ENCODE results near the gene ZNF57. TPM values are rescaled to one million over a fixed set of nuclear protein-coding genes. Genes with fewer than 3 reads are reported as not detected.

Gene ZNF57
- total and polyA plus RNA-seq, 9 of the 15 experiments (the other 6 are each of a cell fraction or from before 2014, with no cell fraction given): 3.9 to 13.5 (median 7.8) TPM

GRCh38 chr19:2962018-2962670 is 61.4 kb downstream of the ZNF57 start (continued):
- peak; percentile 91 for TF ChIP-seq REST (IDR thresholded peaks at IDR 0.05; ENCODE audit: borderline replicate concordance)
- TF ChIP-seq REST (CRISPR knock-in tag; IDR thresholded peaks at IDR 0.05; ENCODE audit: low read depth): no peak
- TF ChIP-seq JUNB (CRISPR knock-in tag; conservative IDR thresholded peaks at IDR 0.05): peak; percentile 100
- peak; percentile 100 for TF ChIP-seq ATF3 (IDR thresholded peaks at IDR 0.05)
- peak; percentile 59; the same call in 1 of the 2 replicates for TF ChIP-seq ATF3 (CRISPR knock-in tag; conservative IDR thresholded peaks at IDR 0.05)
- no peak for TF ChIP-seq PURB (CRISPR knock-in tag; IDR thresholded peaks at IDR 0.05; ENCODE audit: low read depth)
- TF ChIP-seq PRDM10 (IDR thresholded peaks at IDR 0.05; ENCODE audit: partially characterized antibody): no peak
- no peak for TF ChIP-seq ZNF174 (CRISPR knock-in tag; IDR thresholded peaks at IDR 0.05)
- TF ChIP-seq ZC3H8 (IDR thresholded peaks at IDR 0.05): 0 out of 2 replicates have a peak, but pooled peaks have one; percentile 13

Measured in K562 (cell line).